ENCODE measurements around the gene TMSB15C. TPM values are rescaled to one million over a fixed set of nuclear protein-coding genes. Genes with fewer than 3 reads are reported as not detected.

The TMSB15C gene
- total RNA-seq, 4 donors from 2014 or later, result 0.83 to 2.1 (median 1.1) TPM

DNA sequence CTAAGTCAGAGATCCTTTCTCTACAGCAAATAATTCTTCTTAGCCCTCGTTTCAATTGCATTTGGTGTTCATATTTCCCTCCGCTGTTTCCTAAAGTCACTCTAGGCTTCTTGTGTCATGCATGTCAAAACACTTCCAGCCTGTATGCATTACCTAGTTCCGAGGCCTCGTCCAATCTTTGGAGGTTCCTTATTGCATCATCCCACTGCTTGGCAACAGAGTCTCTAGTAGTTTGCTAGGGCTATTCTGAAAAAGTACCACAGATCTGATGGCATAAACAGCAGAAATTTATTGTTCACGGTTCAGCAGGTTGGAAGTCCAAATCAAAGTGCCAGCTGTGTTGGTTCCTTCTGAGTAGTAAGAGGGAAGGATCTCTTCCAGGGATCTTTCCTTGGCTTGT lies 30.4 kb downstream of the TMSB15C start:
- Histone ChIP-seq H3K27ac (replicated peaks in 1 of 4) (no peak overlapping the region), H3K4me3 (no peak overlapping the region), H3K36me3 (no peaks in the 10 kb centered on the region), H3K4me1 (no peaks in the 10 kb centered on the region), H3K27me3 (no peaks in the 10 kb centered on the region), H3K9me3 (no peaks in the 10 kb centered on the region)
- no peak for TF ChIP-seq EP300 (IDR thresholded peaks at IDR 0.05)
- TF ChIP-seq POLR2AphosphoS5 (IDR thresholded peaks at IDR 0.05), result no peak
- no peak for TF ChIP-seq CTCF (IDR thresholded peaks at IDR 0.05)
- TF ChIP-seq POLR2A (IDR thresholded peaks at IDR 0.05; ENCODE audit: low read depth), result no peak
- intact Hi-C loops (cut with DNase I), result no loop called here
- WGBS, result 75% methylated on average over 5 of the region's 5 CpGs
- DNase-seq (ENCODE audit: extremely low spot score), result no peak

DNA sequence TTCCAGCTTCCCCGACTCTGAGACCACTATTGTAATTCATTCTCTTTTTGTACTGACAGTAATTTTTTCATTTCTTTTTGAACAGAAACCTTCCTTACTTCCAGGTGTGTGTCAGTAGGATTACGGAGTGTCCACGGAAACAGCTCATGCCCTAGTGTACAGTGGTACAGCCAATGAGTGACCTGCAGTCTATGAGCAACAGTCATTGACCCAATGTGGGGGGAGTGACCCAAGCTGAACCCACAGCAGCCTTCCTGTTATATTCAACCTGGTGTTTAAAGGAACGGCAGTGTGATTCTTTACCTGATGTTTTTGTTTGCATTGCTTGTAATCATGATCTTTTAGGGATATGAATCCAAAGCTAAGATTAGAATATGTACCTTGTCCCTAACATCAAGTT lies 35.0 kb downstream of the TMSB15C start:
- no peak for DNase-seq (ENCODE audit: extremely low spot score)
- intact Hi-C loops (cut with DNase I), result no loop called here
- H3K27ac ChIP-seq (replicated peaks in 1 of 4), result no peak overlapping the region
- H3K36me3 ChIP-seq, result no peaks in the 10 kb centered on the region
- WGBS, result 69% methylated on average over 4 of the region's 4 CpGs
- no peaks in the 10 kb centered on the region for H3K9me3 ChIP-seq
- TF ChIP-seq POLR2AphosphoS5 (IDR thresholded peaks at IDR 0.05) (no peak), EP300 (IDR thresholded peaks at IDR 0.05) (no peak), POLR2A (IDR thresholded peaks at IDR 0.05; ENCODE audit: low read depth) (no peak), CTCF (IDR thresholded peaks at IDR 0.05) (no peak)
- no peak overlapping the region for H3K4me3 ChIP-seq
- no peaks in the 10 kb centered on the region for H3K4me1 ChIP-seq
- H3K27me3 ChIP-seq, result peaks cover 0 to 4% (median 0%) of the 10 kb centered on the region in 4 donors

DNA sequence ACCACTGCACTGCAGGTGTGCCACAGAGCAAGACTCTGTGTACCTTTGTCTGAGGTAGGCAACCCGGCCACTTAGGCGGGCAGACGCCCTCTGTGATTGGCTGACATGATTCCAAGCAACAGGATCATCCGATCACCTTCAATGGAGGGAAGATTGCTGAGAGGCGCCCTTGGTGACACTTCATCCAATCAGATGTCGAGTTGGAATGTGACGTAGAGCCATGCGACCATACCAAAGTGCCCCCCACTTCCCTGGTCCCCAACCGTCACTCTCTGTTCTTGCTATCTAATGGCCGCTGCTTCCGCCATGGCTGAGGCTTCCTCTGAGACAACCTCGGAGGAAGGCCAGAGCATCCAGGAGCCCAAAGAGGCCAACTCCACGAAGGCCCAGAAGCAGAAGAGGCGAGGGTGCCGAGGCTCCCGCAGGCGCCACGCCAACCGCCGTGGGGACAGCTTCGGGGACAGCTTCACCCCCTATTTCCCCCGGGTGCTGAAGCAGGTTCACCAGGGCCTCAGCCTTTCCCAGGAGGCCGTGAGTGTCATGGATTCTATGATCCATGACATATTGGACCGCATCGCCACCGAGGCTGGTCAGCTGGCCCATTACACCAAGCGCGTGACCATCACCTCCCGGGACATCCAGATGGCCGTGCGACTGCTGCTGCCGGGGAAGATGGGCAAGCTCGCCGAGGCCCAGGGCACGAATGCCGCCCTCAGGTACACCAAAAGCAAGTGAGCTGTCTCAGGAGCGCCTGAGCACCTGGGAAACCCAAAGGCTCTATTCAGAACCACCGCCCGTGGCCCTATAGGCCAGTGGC lies 36.1 kb downstream of the TMSB15C start, which contains the start of gene H2BW2:
Gene H2BW2, plus strand, starts transcription at position 268 of the 817 bp plus-strand sequence. Its CDS starts 39 bp downstream, at position 307.
- TF ChIP-seq POLR2AphosphoS5 (IDR thresholded peaks at IDR 0.05) (no peak), EP300 (IDR thresholded peaks at IDR 0.05) (no peak), CTCF (IDR thresholded peaks at IDR 0.05) (no peak), POLR2A (IDR thresholded peaks at IDR 0.05; ENCODE audit: low read depth) (no peak)
- WGBS, result 90% methylated on average over 31 of the region's 39 CpGs
- intact Hi-C loops (cut with DNase I), result no loop called here
- no peak within 1 kb of the TSS for H3K4me3 ChIP-seq
- no peaks in the 10 kb centered on the region for H3K36me3 ChIP-seq
- H3K27me3 ChIP-seq, result peaks cover 0 to 4% (median 0%) of the 10 kb centered on the region in 4 donors
- no peaks in the 10 kb centered on the region for H3K9me3 ChIP-seq
- no peak within 1 kb of the TSS for H3K27ac ChIP-seq (replicated peaks in 1 of 4)
- DNase-seq (ENCODE audit: extremely low spot score), result no peak
- H3K4me1 ChIP-seq, result no peaks in the 10 kb centered on the region

Other genes with a start within 250 kb of the TMSB15C start
- 10 to 100 TPM in 3 of 4 donors, 1 to 10 TPM in 1; 8.9 to 13.6 (median 11.1) TPM for gene RAB9B, start 244.0 kb downstream of the TMSB15C start, total RNA-seq
- gene TMSB15B, start 113.6 kb downstream of the TMSB15C start, total RNA-seq, result 10 to 100 TPM in 1 of 4 donors, 1 to 10 TPM in 3; 3.6 to 10.8 (median 5.1) TPM
- gene H2BW1, start 62.5 kb downstream of the TMSB15C start, total RNA-seq, result not detected
- gene H2BW2, start 36.3 kb downstream of the TMSB15C start, total RNA-seq, result not detected
- gene ZCCHC18, start 36.3 kb upstream of the TMSB15C start, total RNA-seq, result 10 to 100 TPM in 1 of 4 donors, 1 to 10 TPM in 3; 1.5 to 12.3 (median 3.7) TPM
- gene SLC25A53, start 80.8 kb upstream of the TMSB15C start, total RNA-seq, result 10 to 100 TPM; 23.9 to 28.8 (median 24.8) TPM
- 10 to 100 TPM; 19.9 to 25.6 (median 21.0) TPM for gene FAM199X, start 90.2 kb upstream of the TMSB15C start, total RNA-seq
- not detected for gene ESX1, start 178.7 kb upstream of the TMSB15C start, total RNA-seq

All from esophagus muscularis mucosa (tissue), 4 donors.